ENCODE results near the gene SFT2D1. TPM values are rescaled to one million over a fixed set of nuclear protein-coding genes. Genes with fewer than 3 reads are reported as not detected.
A peak's percentile ranks its signal among the peaks of the same experiment; 100 is the strongest.

SFT2D1 gene
- total and polyA plus RNA-seq, 2 of the 4 experiments (the other 2 are of a cell fraction) = 10.2 to 45.8 TPM

DNA sequence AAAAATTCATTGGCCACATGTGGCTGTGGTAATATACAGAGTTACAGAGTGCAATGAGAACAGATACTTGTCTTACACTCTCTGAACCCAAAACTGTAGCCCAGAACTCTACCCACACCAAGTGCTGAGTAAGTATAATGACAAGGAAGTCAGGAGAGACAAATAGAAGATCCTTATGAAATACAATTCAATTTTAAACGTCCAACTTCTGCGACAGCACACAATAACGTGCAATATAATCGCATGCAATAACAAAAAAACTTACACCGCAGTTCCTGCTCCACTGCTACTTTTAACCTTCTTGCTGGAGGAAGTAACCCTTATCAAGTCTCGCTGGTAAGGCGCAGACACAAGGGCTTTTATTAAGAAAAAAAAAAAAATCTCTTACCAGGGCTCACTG, 881 bp downstream of the SFT2D1 start:
- in situ Hi-C loops (cut with MboI; ENCODE audit: low sequenced_read_pairs) = no loop called here
- peaks cover 44% of the 10 kb centered on the region for H4K20me1 ChIP-seq (ENCODE audit: insufficient read depth, low read length)

More for the DNA sequence above, 881 bp downstream of the SFT2D1 start:
- peaks cover 12 to 60% of the 10 kb centered on the region in 2 experiments; a peak in 3 of 4 replicates for H3K79me1 ChIP-seq (ENCODE audit: low read depth in 1 of 2, low read length in 2 of 2)
- peaks cover 10% of the 10 kb centered on the region for H3K36me3 ChIP-seq (ENCODE audit: control insufficient read depth, insufficient read depth, low read length)
- no peak overlapping the region for H2AK5ac ChIP-seq (ENCODE audit: low read depth, low read length)
- H3K9ac ChIP-seq (ENCODE audit: low read depth, low read length) = peak overlapping the region; percentile 87; the same call in 1 of the 2 replicates
- no peak for TF ChIP-seq SMC3 (IDR thresholded peaks at IDR 0.05; ENCODE audit: low read depth, low read length)
- TF ChIP-seq BHLHE40 (IDR thresholded peaks at IDR 0.05; ENCODE audit: low read depth, low read length) = no peak
- no peak for TF ChIP-seq ELK1 (IDR thresholded peaks at IDR 0.05; ENCODE audit: borderline replicate concordance, low read depth, low read length)
- no peak for TF ChIP-seq MAZ (IDR thresholded peaks at IDR 0.05; ENCODE audit: borderline replicate concordance, low read depth, low read length)
- no peak for TF ChIP-seq RFX5 (IDR thresholded peaks at IDR 0.05; ENCODE audit: low read depth, low read length)
- no peak for TF ChIP-seq MXI1 (IDR thresholded peaks at IDR 0.05; ENCODE audit: borderline replicate concordance, low read depth, low read length)
- H3K27ac ChIP-seq (ENCODE audit: insufficient read depth, low read length) = no peak overlapping the region
- H4K5ac ChIP-seq (ENCODE audit: low read depth, low read length) = no peak overlapping the region
- no peak overlapping the region for H2BK5ac ChIP-seq (ENCODE audit: low read depth, low read length, poor library complexity, severe bottlenecking)
- H3K4ac ChIP-seq (ENCODE audit: low read depth, low read length) = no peak overlapping the region
- H3K18ac ChIP-seq (ENCODE audit: low read depth, low read length) = no peak overlapping the region
- dilution Hi-C loops (cut with HindIII; ENCODE audit: low sequenced_read_pairs, unreplicated experiment) (no loop called here), intact Hi-C loops (cut with micrococcal nuclease) (no loop called here)
- ATAC-seq (ENCODE audit: low read depth) = no peak
- H3K27me3 ChIP-seq (ENCODE audit: control insufficient read depth, insufficient read depth, low read length) = no peaks in the 10 kb centered on the region; the same call in 1 of the 2 replicates
- no peak overlapping the region for H2AFZ ChIP-seq (replicated peaks; ENCODE audit: low read length, poor library complexity)
- H2BK15ac ChIP-seq (ENCODE audit: low read depth, low read length) = no peak overlapping the region
- BruUV-seq (replicated peaks) = TSS peak; percentile 60
- peaks cover 12% of the 10 kb centered on the region for H3K9me1 ChIP-seq (ENCODE audit: insufficient read depth, low read length)
- H3K4me1 ChIP-seq (ENCODE audit: control insufficient read depth, insufficient read depth, low read length) = no peaks in the 10 kb centered on the region; the same call in 1 of the 2 replicates
- 65% methylated on average over 7 of the region's 7 CpGs; no CpG with 5 or more reads in 1 of the 2 experiments for WGBS, 2 experiments (ENCODE audit: extremely low coverage in 2 of 2, insufficient read length in 1 of 2)
- H3K14ac ChIP-seq (replicated peaks; ENCODE audit: low read depth, low read length) = no peak overlapping the region
- no peak overlapping the region for H3K56ac ChIP-seq (ENCODE audit: extremely low read depth, insufficient read depth, low read length)
- CTCF ChIA-PET = interaction anchor here (0.7 kb wide), 1 partner anchor 15 kb away, joined by 5 read pairs; no protein-coding TSS in a partner anchor
- H2AK9ac ChIP-seq (replicated peaks; ENCODE audit: low read depth, low read length, poor library complexity) = no peak overlapping the region
- POLR2A ChIA-PET (ENCODE audit: unreplicated experiment) = no interaction called here
- no peak overlapping the region for H3K23ac ChIP-seq (ENCODE audit: low read depth, low read length)
- H4K8ac ChIP-seq (ENCODE audit: low read depth in 2 of 2, low read length in 2 of 2) = no peak overlapping the region
- H2BK120ac ChIP-seq (ENCODE audit: low read depth, low read length) = no peak overlapping the region
- peak overlapping the region; percentile 82 for H3K4me3 ChIP-seq (ENCODE audit: insufficient read depth, low read depth, low read length)
- H3K9me3 ChIP-seq (ENCODE audit: control insufficient read depth, insufficient read depth, low read length) = no peaks in the 10 kb centered on the region
- no peak for DNase-seq
- no peak overlapping the region for H2BK20ac ChIP-seq (ENCODE audit: low read depth, low read length)
- H4K91ac ChIP-seq (ENCODE audit: insufficient read depth, low read depth, low read length) = no peak overlapping the region
- H3K4me2 ChIP-seq (ENCODE audit: low read depth, low read length) = peak overlapping the region; percentile 80
